Endodermal cell (in vitro differentiated cells): ENCODE data around the gene ARHGEF28. TPM values are rescaled to one million over a fixed set of nuclear protein-coding genes. Genes with fewer than 3 reads are reported as not detected.

ENCODE experiments used
- DNase-seq: peaks from one replicate; pipeline ENCODE4 v3.0.0-alpha.2; 2017
- H3K27ac ChIP-seq: 2 replicates; pipeline ENCODE4 v1.5.1; 2013; ENCODE audit warnings: mild to moderate bottlenecking, low read depth, low read length, moderate library complexity
- H3K27me3 ChIP-seq: 2 replicates; pipeline ENCODE4 v1.6.1; 2013; ENCODE audit warnings: mild to moderate bottlenecking, low read length, moderate library complexity; ENCODE audit not compliant: insufficient read depth, control insufficient read depth, poor library complexity, severe bottlenecking
- H3K36me3 ChIP-seq: 2 replicates; pipeline ENCODE4 v1.7.0; 2013; ENCODE audit warnings: mild to moderate bottlenecking, low read length, moderate library complexity; ENCODE audit not compliant: control insufficient read depth, insufficient read depth
- H3K4me1 ChIP-seq: one replicate; pipeline ENCODE4 v1.7.0; 2013; ENCODE audit warnings: low read length; ENCODE audit not compliant: control insufficient read depth, insufficient read depth
- H3K4me3 ChIP-seq: 2 replicates; pipeline ENCODE4 v1.5.1; 2013; ENCODE audit warnings: mild to moderate bottlenecking, low read length, moderate library complexity
- H3K9ac ChIP-seq: 2 replicates; pipeline ENCODE4 v1.6.1; 2013; ENCODE audit warnings: mild to moderate bottlenecking, low read length, moderate library complexity; ENCODE audit not compliant: poor library complexity, severe bottlenecking; ENCODE audit errors: extremely low read depth
- H3K9me3 ChIP-seq: 2 replicates; pipeline ENCODE4 v1.6.1; 2013; ENCODE audit warnings: mild to moderate bottlenecking, low read length, moderate library complexity; ENCODE audit not compliant: control insufficient read depth
- H3K27ac Mint-ChIP-seq: 2 replicates; pipeline ENCODE4 v1.8.0; 2020; ENCODE audit warnings: mixed read lengths
- H3K27me3 Mint-ChIP-seq: 2 replicates; pipeline ENCODE4 v1.8.0; 2021; ENCODE audit warnings: mild to moderate bottlenecking, mixed read lengths; ENCODE audit not compliant: insufficient read depth
- H3K36me3 Mint-ChIP-seq: 2 replicates; pipeline ENCODE4 v1.8.0; 2020; ENCODE audit warnings: low read depth, mixed read lengths
- H3K4me1 Mint-ChIP-seq: 2 replicates; pipeline ENCODE4 v1.8.0; 2020; ENCODE audit warnings: mixed read lengths
- H3K4me3 Mint-ChIP-seq: 2 replicates; pipeline ENCODE4 v1.8.0; 2020; ENCODE audit warnings: mild to moderate bottlenecking, moderate library complexity, mixed read lengths
- H3K9me3 Mint-ChIP-seq: 2 replicates; pipeline ENCODE4 v1.8.0; 2020; ENCODE audit warnings: mild to moderate bottlenecking, mixed read lengths
- WGBS, 2 experiments: methylation state at CpG; one replicate each; pipeline versions ENCODE4 v1.1.5 to v1.1.7; 2013; ENCODE audit warnings: missing lambda C conversion rate in 2 of 2, mixed read lengths in 1 of 2; ENCODE audit not compliant: insufficient coverage in 1 of 2, insufficient read length in 1 of 2; 5-methylcytosine and 5-hydroxymethylcytosine counted together
- total RNA-seq, 2 donors: library from RNA; stranded (reverse); fragmentation: NEBNext Ultra II Directional in 1 of 2; extraction: Animal tissue kit (Norgen Biotek cat#: 25700) in 1 of 2; gene quantifications; 2 replicates in 1 of 2; 3 replicates in 1 of 2; pipeline ENCODE4 v1.2.1, GENCODE V29; 2021
- TF ChIP-seq, protein P1 (sequence below): fragments of 200-600 bp; sonication (generic); conservative IDR thresholded peaks from 2 replicates; pipeline ENCODE4 v1.5.0; 2021; ENCODE audit warnings: antibody characterized with exemption, mild to moderate bottlenecking

ARHGEF28 gene
- total RNA-seq, 2 donors from 2014 or later = 0.92 to 1.2 TPM

DNA sequence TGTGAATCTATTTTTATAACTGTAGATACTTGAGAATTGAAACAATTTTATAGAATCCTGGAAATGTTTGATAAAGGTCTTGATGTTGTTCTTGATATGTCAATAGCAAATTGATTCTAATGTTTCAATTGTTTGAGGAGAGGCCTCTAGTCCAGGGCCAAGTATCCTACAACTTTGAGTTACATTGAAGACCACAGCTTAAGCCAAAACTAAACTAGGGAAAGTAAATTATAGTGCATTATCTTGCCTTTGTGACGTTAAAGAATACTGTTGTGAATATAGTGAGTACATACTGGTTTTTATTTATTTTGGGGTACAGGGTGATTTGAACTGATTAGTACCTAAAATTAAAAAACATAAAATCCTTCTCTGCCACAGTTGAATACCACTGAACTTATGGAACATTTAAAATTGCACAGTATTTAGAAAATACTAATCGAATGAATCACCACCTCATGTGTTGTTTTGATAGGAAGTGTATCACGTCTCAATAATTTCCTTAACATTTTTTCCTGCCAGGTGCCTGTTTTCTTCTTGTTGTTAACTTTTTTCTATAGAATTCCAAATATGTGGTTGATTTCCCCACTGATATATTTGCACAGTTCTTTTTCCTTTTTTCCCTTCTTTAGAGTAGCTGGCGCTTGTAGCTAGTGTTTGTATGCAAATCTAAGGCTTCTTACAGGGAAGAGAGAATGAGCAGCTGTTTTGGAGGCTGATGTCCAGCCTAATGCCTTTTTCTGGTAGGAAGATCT lies 12.5 kb downstream of the ARHGEF28 start:
- Histone ChIP-seq H3K4me3 (no peak overlapping the region), H3K27ac (no peak overlapping the region)
- WGBS, 2 experiments = 88% methylated on average over 4 of the region's 4 CpGs; no CpG with 5 or more reads in 1 of the 2 experiments

GRCh38 chr5:73640861-73641320 lies 14.9 kb downstream of the ARHGEF28 start:
- no peaks in the 10 kb centered on the region for H3K36me3 Mint-ChIP-seq
- H3K9me3 Mint-ChIP-seq = no peaks in the 10 kb centered on the region
- Histone ChIP-seq H3K9me3 (no peaks in the 10 kb centered on the region), H3K9ac (no peak overlapping the region), H3K27ac (no peak overlapping the region), H3K36me3 (no peaks in the 10 kb centered on the region), H3K4me3 (no peak overlapping the region), H3K27me3 (no peaks in the 10 kb centered on the region), H3K4me1 (no peaks in the 10 kb centered on the region)
- peaks cover 33% of the 10 kb centered on the region for H3K4me1 Mint-ChIP-seq
- TF ChIP-seq, protein P1, sequence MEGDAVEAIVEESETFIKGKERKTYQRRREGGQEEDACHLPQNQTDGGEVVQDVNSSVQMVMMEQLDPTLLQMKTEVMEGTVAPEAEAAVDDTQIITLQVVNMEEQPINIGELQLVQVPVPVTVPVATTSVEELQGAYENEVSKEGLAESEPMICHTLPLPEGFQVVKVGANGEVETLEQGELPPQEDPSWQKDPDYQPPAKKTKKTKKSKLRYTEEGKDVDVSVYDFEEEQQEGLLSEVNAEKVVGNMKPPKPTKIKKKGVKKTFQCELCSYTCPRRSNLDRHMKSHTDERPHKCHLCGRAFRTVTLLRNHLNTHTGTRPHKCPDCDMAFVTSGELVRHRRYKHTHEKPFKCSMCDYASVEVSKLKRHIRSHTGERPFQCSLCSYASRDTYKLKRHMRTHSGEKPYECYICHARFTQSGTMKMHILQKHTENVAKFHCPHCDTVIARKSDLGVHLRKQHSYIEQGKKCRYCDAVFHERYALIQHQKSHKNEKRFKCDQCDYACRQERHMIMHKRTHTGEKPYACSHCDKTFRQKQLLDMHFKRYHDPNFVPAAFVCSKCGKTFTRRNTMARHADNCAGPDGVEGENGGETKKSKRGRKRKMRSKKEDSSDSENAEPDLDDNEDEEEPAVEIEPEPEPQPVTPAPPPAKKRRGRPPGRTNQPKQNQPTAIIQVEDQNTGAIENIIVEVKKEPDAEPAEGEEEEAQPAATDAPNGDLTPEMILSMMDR = no peak
- no peak overlapping the region for H3K4me3 Mint-ChIP-seq
- H3K27ac Mint-ChIP-seq = no peak overlapping the region
- DNase-seq = no peak
- 87 to 89% methylated on average over 1 of the region's 1 CpG for WGBS, 2 experiments
- H3K27me3 Mint-ChIP-seq = peaks cover 13% of the 10 kb centered on the region

More for the DNA sequence above, 12.5 kb downstream of the ARHGEF28 start:
- Histone ChIP-seq H3K27me3 (no peaks in the 10 kb centered on the region), H3K36me3 (no peaks in the 10 kb centered on the region), H3K9ac (no peak overlapping the region), H3K9me3 (no peaks in the 10 kb centered on the region), H3K4me1 (no peaks in the 10 kb centered on the region)
- Mint-ChIP-seq H3K27me3 (peaks cover 4% of the 10 kb centered on the region), H3K27ac (no peak overlapping the region), H3K9me3 (no peaks in the 10 kb centered on the region), H3K4me3 (no peak overlapping the region), H3K36me3 (no peaks in the 10 kb centered on the region), H3K4me1 (peaks cover 27% of the 10 kb centered on the region)
- DNase-seq = no peak
- TF ChIP-seq, protein P1 = no peak

GRCh38 chr5:73641811-73642210 lies 15.8 kb downstream of the ARHGEF28 start:
- H3K36me3 ChIP-seq = no peaks in the 10 kb centered on the region
- no peak overlapping the region for H3K4me3 Mint-ChIP-seq
- no peaks in the 10 kb centered on the region for H3K9me3 ChIP-seq
- 72 to 90% methylated on average over 3 to 5 of the region's 5 CpGs for WGBS, 2 experiments
- H3K4me1 Mint-ChIP-seq = peaks cover 33% of the 10 kb centered on the region
- DNase-seq = no peak
- no peak overlapping the region for H3K27ac Mint-ChIP-seq
- H3K4me3 ChIP-seq = no peak overlapping the region
- TF ChIP-seq, protein P1 = no peak
- H3K4me1 ChIP-seq = no peaks in the 10 kb centered on the region
- peaks cover 17% of the 10 kb centered on the region for H3K27me3 Mint-ChIP-seq
- H3K9ac ChIP-seq = no peak overlapping the region
- H3K27ac ChIP-seq = no peak overlapping the region
- no peaks in the 10 kb centered on the region for H3K9me3 Mint-ChIP-seq
- H3K27me3 ChIP-seq = no peaks in the 10 kb centered on the region
- no peaks in the 10 kb centered on the region for H3K36me3 Mint-ChIP-seq
